Dedifferentiated amniotic fluid mesenchymal stem cell (primary cell): ENCODE data around the gene MTMR10.

Experiments
- DNase-seq: peaks from one replicate; pipeline ENCODE4 v3.0.0-alpha.2; 2016; ENCODE audit errors: extremely low spot score

MTMR10 gene

GRCh38 chr15:31013863-31014607 lies 22.6 kb upstream of the MTMR10 start:
- no peak for DNase-seq

GRCh38 chr15:31012455-31012854 lies 21.0 kb upstream of the MTMR10 start:
- DNase-seq, result no peak

- no peak for DNase-seq
Measured at GRCh38 chr15:31010036-31010435, 18.6 kb upstream of the MTMR10 start.

- DNase-seq, result no peak
Measured at GRCh38 chr15:31005660-31006059, 14.2 kb upstream of the MTMR10 start.

GRCh38 chr15:31004220-31004733 lies 12.8 kb upstream of the MTMR10 start:
- DNase-seq, result no peak

- no peak for DNase-seq
Measured at GRCh38 chr15:31001702-31002101, 10.3 kb upstream of the MTMR10 start.

GRCh38 chr15:30999729-31000128 lies 8.3 kb upstream of the MTMR10 start:
- DNase-seq, result no peak

GRCh38 chr15:30997270-30997669 lies 5.8 kb upstream of the MTMR10 start:
- no peak for DNase-seq

- no peak for DNase-seq
Measured at GRCh38 chr15:30992249-30992864, 929 bp upstream of the MTMR10 start.

- DNase-seq, result peak; percentile 35
Measured at GRCh38 chr15:30990446-30991254, 778 bp downstream of the MTMR10 start.

- no peak for DNase-seq
Measured at GRCh38 chr15:30990036-30990435, 1.4 kb downstream of the MTMR10 start.

- DNase-seq, result no peak
Measured at GRCh38 chr15:30985081-30985531, 6.3 kb downstream of the MTMR10 start.

- DNase-seq, result no peak
Measured at GRCh38 chr15:30984542-30984941, 6.9 kb downstream of the MTMR10 start.

- no peak for DNase-seq
Measured at GRCh38 chr15:30984118-30984517, 7.3 kb downstream of the MTMR10 start.

- DNase-seq, result no peak
Measured at GRCh38 chr15:30979457-30979856, 12.0 kb downstream of the MTMR10 start.

- DNase-seq, result no peak
Measured at GRCh38 chr15:30978328-30978727, 13.1 kb downstream of the MTMR10 start.

- DNase-seq, result no peak
Measured at GRCh38 chr15:30974112-30974511, 17.3 kb downstream of the MTMR10 start.

GRCh38 chr15:30973379-30973778 lies 18.0 kb downstream of the MTMR10 start:
- no peak for DNase-seq

- no peak for DNase-seq
Measured at GRCh38 chr15:30969724-30970123, 21.7 kb downstream of the MTMR10 start.

- DNase-seq, result no peak
Measured at GRCh38 chr15:30963681-30964080, 27.7 kb downstream of the MTMR10 start.

GRCh38 chr15:30962659-30963058 lies 28.8 kb downstream of the MTMR10 start:
- no peak for DNase-seq

- no peak for DNase-seq
Measured at GRCh38 chr15:30962079-30962478, 29.3 kb downstream of the MTMR10 start.
